ENCODE data around the gene HAGHL.

HAGHL gene

GRCh38 chr16:728131-728889, 1.4 kb downstream of the HAGHL start:
- TF ChIP-seq GATA2 (IDR thresholded peaks at IDR 0.05; ENCODE audit: low read depth, low read length): no peak
- TF ChIP-seq GATA3 (IDR thresholded peaks at IDR 0.05; ENCODE audit: low read depth, low read length): no peak

- TF ChIP-seq GATA2 (IDR thresholded peaks at IDR 0.05; ENCODE audit: low read depth, low read length): no peak
- TF ChIP-seq GATA3 (IDR thresholded peaks at IDR 0.05; ENCODE audit: low read depth, low read length): no peak
These were observed 2.2 kb downstream of the HAGHL start for GRCh38 chr16:728890-729744.

- TF ChIP-seq GATA3 (IDR thresholded peaks at IDR 0.05; ENCODE audit: low read depth, low read length) (no peak), GATA2 (IDR thresholded peaks at IDR 0.05; ENCODE audit: low read depth, low read length) (no peak)
These were observed 3.1 kb downstream of the HAGHL start for GRCh38 chr16:729768-730665.

- TF ChIP-seq GATA2 (IDR thresholded peaks at IDR 0.05; ENCODE audit: low read depth, low read length) (no peak), GATA3 (IDR thresholded peaks at IDR 0.05; ENCODE audit: low read depth, low read length) (no peak)
These were observed 4.0 kb downstream of the HAGHL start for GRCh38 chr16:730666-731509.

GRCh38 chr16:732332-732731, 5.4 kb downstream of the HAGHL start:
- no peak for TF ChIP-seq GATA3 (IDR thresholded peaks at IDR 0.05; ENCODE audit: low read depth, low read length)
- no peak for TF ChIP-seq GATA2 (IDR thresholded peaks at IDR 0.05; ENCODE audit: low read depth, low read length)

- TF ChIP-seq GATA2 (IDR thresholded peaks at IDR 0.05; ENCODE audit: low read depth, low read length) (no peak), GATA3 (IDR thresholded peaks at IDR 0.05; ENCODE audit: low read depth, low read length) (no peak)
These were observed 6.0 kb downstream of the HAGHL start for GRCh38 chr16:732936-733335.

- no peak for TF ChIP-seq GATA2 (IDR thresholded peaks at IDR 0.05; ENCODE audit: low read depth, low read length)
- TF ChIP-seq GATA3 (IDR thresholded peaks at IDR 0.05; ENCODE audit: low read depth, low read length): no peak
These were observed 6.7 kb downstream of the HAGHL start for GRCh38 chr16:733382-734207.

- no peak for TF ChIP-seq GATA2 (IDR thresholded peaks at IDR 0.05; ENCODE audit: low read depth, low read length)
- no peak for TF ChIP-seq GATA3 (IDR thresholded peaks at IDR 0.05; ENCODE audit: low read depth, low read length)
These were observed 7.5 kb downstream of the HAGHL start for GRCh38 chr16:734208-734980.

- no peak for TF ChIP-seq GATA2 (IDR thresholded peaks at IDR 0.05; ENCODE audit: low read depth, low read length)
- TF ChIP-seq GATA3 (IDR thresholded peaks at IDR 0.05; ENCODE audit: low read depth, low read length): no peak
These were observed 8.3 kb downstream of the HAGHL start for GRCh38 chr16:734981-735881.

GRCh38 chr16:735982-736453, 9.1 kb downstream of the HAGHL start:
- TF ChIP-seq GATA2 (IDR thresholded peaks at IDR 0.05; ENCODE audit: low read depth, low read length) (no peak), GATA3 (IDR thresholded peaks at IDR 0.05; ENCODE audit: low read depth, low read length) (no peak)
